ENCODE measurements around the gene ZFPM1. TPM values are rescaled to one million over a fixed set of nuclear protein-coding genes. Genes with fewer than 3 reads are reported as not detected.
A peak's percentile ranks its signal among the peaks of the same experiment; 100 is the strongest.

Gene ZFPM1
- total RNA-seq, 1 donor from 2014 or later = 6.8 TPM

DNA sequence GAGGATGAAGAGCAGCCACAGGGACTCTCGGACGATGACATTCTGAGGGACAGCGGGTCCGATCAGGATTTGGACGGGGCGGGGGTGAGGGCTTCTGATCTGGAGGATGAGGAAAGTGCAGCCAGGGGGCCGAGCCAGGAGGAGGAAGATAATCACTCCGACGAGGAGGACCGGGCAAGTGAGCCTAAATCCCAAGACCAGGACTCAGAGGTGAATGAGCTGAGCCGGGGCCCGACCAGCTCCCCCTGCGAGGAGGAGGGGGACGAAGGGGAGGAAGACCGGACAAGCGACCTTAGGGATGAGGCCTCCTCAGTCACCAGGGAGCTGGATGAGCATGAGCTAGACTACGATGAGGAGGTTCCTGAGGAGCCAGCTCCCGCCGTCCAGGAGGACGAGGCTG is 124.1 kb downstream of the ZFPM1 start:
- no peak for DNase-seq (ENCODE audit: low spot score)
- peaks cover 2% of the 10 kb centered on the region for H3K27me3 Mint-ChIP-seq (ENCODE audit: unreplicated experiment)
- peak overlapping the region; percentile 9 for H3K27ac Mint-ChIP-seq (ENCODE audit: unreplicated experiment)
- TF ChIP-seq, protein P1, sequence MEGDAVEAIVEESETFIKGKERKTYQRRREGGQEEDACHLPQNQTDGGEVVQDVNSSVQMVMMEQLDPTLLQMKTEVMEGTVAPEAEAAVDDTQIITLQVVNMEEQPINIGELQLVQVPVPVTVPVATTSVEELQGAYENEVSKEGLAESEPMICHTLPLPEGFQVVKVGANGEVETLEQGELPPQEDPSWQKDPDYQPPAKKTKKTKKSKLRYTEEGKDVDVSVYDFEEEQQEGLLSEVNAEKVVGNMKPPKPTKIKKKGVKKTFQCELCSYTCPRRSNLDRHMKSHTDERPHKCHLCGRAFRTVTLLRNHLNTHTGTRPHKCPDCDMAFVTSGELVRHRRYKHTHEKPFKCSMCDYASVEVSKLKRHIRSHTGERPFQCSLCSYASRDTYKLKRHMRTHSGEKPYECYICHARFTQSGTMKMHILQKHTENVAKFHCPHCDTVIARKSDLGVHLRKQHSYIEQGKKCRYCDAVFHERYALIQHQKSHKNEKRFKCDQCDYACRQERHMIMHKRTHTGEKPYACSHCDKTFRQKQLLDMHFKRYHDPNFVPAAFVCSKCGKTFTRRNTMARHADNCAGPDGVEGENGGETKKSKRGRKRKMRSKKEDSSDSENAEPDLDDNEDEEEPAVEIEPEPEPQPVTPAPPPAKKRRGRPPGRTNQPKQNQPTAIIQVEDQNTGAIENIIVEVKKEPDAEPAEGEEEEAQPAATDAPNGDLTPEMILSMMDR (IDR thresholded peaks at IDR 0.05; ENCODE audit: unreplicated experiment) = no peak
- H3K9me3 Mint-ChIP-seq (ENCODE audit: unreplicated experiment) = no peaks in the 10 kb centered on the region
- peaks cover 29% of the 10 kb centered on the region for H3K36me3 Mint-ChIP-seq (ENCODE audit: low read depth, unreplicated experiment)
- no peaks in the 10 kb centered on the region for H3K4me1 Mint-ChIP-seq (ENCODE audit: unreplicated experiment)
- no peak overlapping the region for H3K4me3 Mint-ChIP-seq (ENCODE audit: unreplicated experiment)

DNA sequence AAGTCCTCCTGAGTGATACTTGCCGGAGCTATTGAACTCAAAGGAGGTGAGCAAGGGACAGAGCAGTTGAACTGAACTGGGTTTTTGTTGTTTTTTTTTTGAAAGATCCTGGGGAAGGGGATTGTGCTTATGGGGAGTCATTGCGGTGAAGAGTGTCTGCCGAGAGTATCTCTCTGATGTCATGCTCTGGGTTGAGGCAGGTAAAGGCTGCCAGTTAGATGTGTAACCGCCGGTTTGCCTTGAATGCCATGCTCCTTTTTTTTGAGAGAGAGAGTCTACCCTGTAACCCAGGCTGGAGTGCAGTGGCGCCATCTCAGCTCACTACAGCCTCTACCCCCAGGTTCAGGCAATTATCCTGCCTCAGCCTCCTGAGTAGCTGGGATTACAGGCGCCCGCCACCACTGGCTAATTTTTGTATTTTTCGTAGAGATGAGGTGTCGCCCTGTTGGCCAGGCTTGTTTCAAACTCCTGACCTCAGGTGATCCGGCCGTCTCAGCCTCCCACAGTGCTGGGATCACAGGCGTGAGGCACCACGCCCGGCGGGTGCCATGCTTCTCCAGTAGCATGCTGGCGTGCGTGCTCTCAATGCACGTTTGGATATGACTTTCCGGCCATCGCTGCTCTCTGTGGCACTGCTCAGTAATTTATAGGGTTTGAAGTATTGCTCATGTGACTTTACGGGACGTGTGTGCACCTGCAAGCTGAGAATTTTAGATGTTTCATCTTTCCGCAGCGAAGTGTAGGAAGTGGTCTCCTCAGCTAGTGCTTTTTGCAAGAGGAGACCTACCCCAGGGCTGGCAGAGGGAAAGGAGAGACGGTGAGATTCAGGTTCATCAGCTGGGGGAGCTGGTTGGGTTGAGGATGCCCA is 125.6 kb downstream of the ZFPM1 start:
- no peaks in the 10 kb centered on the region for H3K9me3 Mint-ChIP-seq (ENCODE audit: unreplicated experiment)
- H3K4me3 Mint-ChIP-seq (ENCODE audit: unreplicated experiment) = peak overlapping the region; percentile 29
- H3K27ac Mint-ChIP-seq (ENCODE audit: unreplicated experiment) = peak overlapping the region; percentile 25
- TF ChIP-seq, protein P1 (IDR thresholded peaks at IDR 0.05; ENCODE audit: unreplicated experiment) = no peak
- H3K27me3 Mint-ChIP-seq (ENCODE audit: unreplicated experiment) = peaks cover 2% of the 10 kb centered on the region
- peaks cover 29% of the 10 kb centered on the region for H3K36me3 Mint-ChIP-seq (ENCODE audit: low read depth, unreplicated experiment)
- H3K4me1 Mint-ChIP-seq (ENCODE audit: unreplicated experiment) = no peaks in the 10 kb centered on the region
- DNase-seq (ENCODE audit: low spot score) = no peak

DNA sequence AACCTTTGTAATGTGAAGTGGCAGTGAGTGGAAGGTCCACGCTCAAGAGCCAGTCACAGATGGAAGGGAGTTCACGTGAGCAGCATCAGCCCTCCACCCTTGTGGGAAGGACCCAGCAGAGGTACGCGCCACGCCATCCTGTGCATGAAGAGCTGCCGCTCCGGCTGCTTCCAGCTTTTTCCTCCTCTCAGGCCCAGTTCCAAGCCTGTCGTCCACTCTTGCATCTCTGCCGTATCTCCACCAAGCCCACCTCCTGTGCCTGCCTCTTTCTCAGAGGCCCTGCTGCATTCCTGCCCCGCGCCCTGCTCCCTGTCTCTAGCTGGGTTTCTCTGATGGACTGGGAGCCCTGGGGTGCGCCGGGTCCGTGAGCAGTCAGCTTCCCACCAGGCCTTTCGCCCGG is 127.3 kb downstream of the ZFPM1 start:
- DNase-seq (ENCODE audit: low spot score) = no peak
- no peak overlapping the region for H3K27ac Mint-ChIP-seq (ENCODE audit: unreplicated experiment)
- H3K4me3 Mint-ChIP-seq (ENCODE audit: unreplicated experiment) = no peak overlapping the region
- H3K4me1 Mint-ChIP-seq (ENCODE audit: unreplicated experiment) = no peaks in the 10 kb centered on the region
- TF ChIP-seq, protein P1 (IDR thresholded peaks at IDR 0.05; ENCODE audit: unreplicated experiment) = no peak
- peaks cover 29% of the 10 kb centered on the region for H3K36me3 Mint-ChIP-seq (ENCODE audit: low read depth, unreplicated experiment)
- no peaks in the 10 kb centered on the region for H3K9me3 Mint-ChIP-seq (ENCODE audit: unreplicated experiment)
- H3K27me3 Mint-ChIP-seq (ENCODE audit: unreplicated experiment) = peaks cover 3% of the 10 kb centered on the region

DNA sequence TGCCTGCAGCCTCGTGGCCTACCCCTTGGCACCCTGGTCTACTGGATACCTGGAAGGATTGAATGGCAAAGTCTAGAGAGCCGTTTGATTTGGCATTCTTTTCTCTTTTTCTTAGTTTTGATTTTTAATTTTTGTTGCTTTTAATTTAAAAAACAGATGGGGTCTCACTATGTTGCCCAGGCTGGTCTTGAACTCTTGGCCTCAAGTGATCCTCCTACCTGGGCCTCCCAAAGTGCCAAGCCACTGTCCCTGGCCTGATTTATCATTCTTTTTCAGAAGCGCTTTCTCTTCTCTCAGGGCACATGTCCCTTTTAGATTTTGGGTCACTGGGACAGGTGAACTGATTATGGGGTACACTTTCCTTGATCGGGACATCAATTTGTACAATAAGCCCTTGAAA is 128.0 kb downstream of the ZFPM1 start:
- Mint-ChIP-seq H3K27me3 (ENCODE audit: unreplicated experiment) (peaks cover 5% of the 10 kb centered on the region), H3K4me1 (ENCODE audit: unreplicated experiment) (no peaks in the 10 kb centered on the region), H3K9me3 (ENCODE audit: unreplicated experiment) (no peaks in the 10 kb centered on the region), H3K27ac (ENCODE audit: unreplicated experiment) (no peak overlapping the region), H3K36me3 (ENCODE audit: low read depth, unreplicated experiment) (peaks cover 29% of the 10 kb centered on the region), H3K4me3 (ENCODE audit: unreplicated experiment) (no peak overlapping the region)
- TF ChIP-seq, protein P1 (IDR thresholded peaks at IDR 0.05; ENCODE audit: unreplicated experiment) = no peak
- no peak for DNase-seq (ENCODE audit: low spot score)

DNA sequence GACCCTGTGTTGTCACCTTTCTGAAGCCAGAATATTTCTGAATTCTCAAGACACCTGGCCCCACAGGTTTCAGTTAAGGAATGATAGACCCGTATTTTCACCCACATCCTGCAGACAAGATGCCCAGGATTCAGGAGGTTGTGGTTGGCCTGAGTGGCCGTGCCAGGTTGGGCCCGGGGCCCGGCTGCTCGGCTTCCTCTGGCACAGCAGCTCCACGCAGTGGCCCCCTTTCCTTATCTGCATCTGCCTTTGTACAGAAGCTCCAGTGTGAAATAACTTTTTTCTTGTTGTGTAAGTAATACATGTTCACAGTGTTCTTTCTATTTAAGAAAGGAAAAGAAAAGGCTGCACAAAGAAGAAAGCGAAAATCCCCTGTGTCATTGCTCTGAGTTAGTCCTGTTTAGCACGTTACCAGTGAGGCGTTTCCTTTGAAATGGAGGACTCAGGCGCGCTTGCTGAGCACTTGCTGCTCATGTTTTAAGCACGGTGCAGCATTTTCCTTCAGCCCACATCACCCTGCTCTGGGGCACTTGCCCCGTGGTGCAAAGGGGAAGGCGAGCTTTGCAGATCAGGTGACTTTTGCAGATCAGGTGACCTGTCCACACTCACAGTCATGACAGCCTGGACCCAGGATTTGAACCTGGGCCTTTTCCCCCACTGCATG is 130.0 kb downstream of the ZFPM1 start:
- H3K9me3 Mint-ChIP-seq (ENCODE audit: unreplicated experiment) = no peaks in the 10 kb centered on the region
- H3K27me3 Mint-ChIP-seq (ENCODE audit: unreplicated experiment) = peaks cover 3% of the 10 kb centered on the region
- DNase-seq (ENCODE audit: low spot score) = no peak
- H3K27ac Mint-ChIP-seq (ENCODE audit: unreplicated experiment) = no peak overlapping the region
- TF ChIP-seq, protein P1 (IDR thresholded peaks at IDR 0.05; ENCODE audit: unreplicated experiment) = no peak
- H3K4me3 Mint-ChIP-seq (ENCODE audit: unreplicated experiment) = no peak overlapping the region
- H3K36me3 Mint-ChIP-seq (ENCODE audit: low read depth, unreplicated experiment) = peaks cover 32% of the 10 kb centered on the region
- no peaks in the 10 kb centered on the region for H3K4me1 Mint-ChIP-seq (ENCODE audit: unreplicated experiment)
